Ovary (tissue), 9 donors: ENCODE results near the gene REV1. TPM values are rescaled to one million over a fixed set of nuclear protein-coding genes. Genes with fewer than 3 reads are reported as not detected.

Experiments used
- DNase-seq, 5 donors: peaks; one replicate each; pipeline ENCODE4 v3.0.0-alpha.2; 2019 to 2020
- H3K27ac ChIP-seq, 2 donors: fragments of 200-600 bp; one replicate each; pipeline versions ENCODE4 v1.5.1 to v1.8.0; 2019 to 2022
- H3K27me3 ChIP-seq: fragments of 200-600 bp; one replicate; pipeline ENCODE4 v1.8.0; 2022
- H3K36me3 ChIP-seq: fragments of 200-600 bp; sonication (generic); one replicate; pipeline ENCODE4 v1.5.1; 2019
- H3K4me1 ChIP-seq: one replicate; pipeline ENCODE4 v1.8.1; 2013; ENCODE audit warnings: mild to moderate bottlenecking, moderate library complexity; ENCODE audit not compliant: insufficient read depth
- H3K4me3 ChIP-seq: fragments of 200-600 bp; sonication (generic); one replicate; pipeline ENCODE4 v1.5.1; 2017
- H3K9me3 ChIP-seq, 2 donors: fragments of 200-600 bp in 1 of 2; sonication (generic) in 1 of 2; one replicate each; pipeline versions ENCODE4 v1.5.1 to v1.8.1; 2013 to 2019; ENCODE audit warnings: mild to moderate bottlenecking in 1 of 2, moderate library complexity in 1 of 2
- EP300 ChIP-seq: sonication (generic); formaldehyde crosslinking; IDR thresholded peaks from one replicate; pipeline ENCODE4 v1.6.1; 2017; ENCODE audit warnings: antibody characterized with exemption
- POLR2A ChIP-seq: fragments of 450-650 bp; IDR thresholded peaks from one replicate; pipeline ENCODE4 v1.6.1; 2017; ENCODE audit warnings: antibody characterized with exemption, mild to moderate bottlenecking, moderate library complexity
- WGBS, 3 donors: extraction: QIAGEN DNeasy Blood & Tissue Kit in 1 of 3; methylation state at CpG; one replicate each; pipeline versions ENCODE4 v1.1.5 to v1.1.7; 2013 to 2017; 5-methylcytosine and 5-hydroxymethylcytosine counted together
- intact Hi-C, 4 donors: fragments of 100-400 bp; cut with DNase I; formaldehyde crosslinking; loops; one replicate each; pipeline versions ENCODE4 v1.11.0 to v1.15.1; 2022 to 2023
- polyA plus RNA-seq, 2 donors: library from polyadenylated mRNA; stranded (reverse); fragments of 200-250 nt in 1 of 2; fragments of 350-450 nt in 1 of 2; fragmentation: Illumina TruSeq in 1 of 2; extraction: RNeasy Lipid Tissue Mini Kit (QIAGEN cat#74804) in 1 of 2; gene quantifications; one replicate each; pipeline ENCODE4 v1.2.3, GENCODE V29; 2013 to 2014
- total RNA-seq, 7 donors: library from RNA; depleted of rRNA in 2 of 7; stranded (reverse); fragments of >200 nt in 2 of 7; fragmentation: NEBNext Ultra II Directional in 3 of 7; extraction: Animal tissue kit (Norgen Biotek cat#: 25700) in 3 of 7; gene quantifications; one replicate each; pipeline versions ENCODE4 v1.1.0 to v1.2.4, GENCODE V29; 2016 to 2023
- TF ChIP-seq, protein P1 (sequence below), 3 donors: fragments of 450-650 bp in 2 of 3; fragments of 200-600 bp in 1 of 3; IDR thresholded peaks; one replicate each; pipeline versions ENCODE4 v1.5.1 to v1.8.0; 2016 to 2022; ENCODE audit warnings: antibody characterized with exemption in 3 of 3, mild to moderate bottlenecking in 1 of 3
- donor health status: DM: no; HTN: no; CAD: no; lungs with moderate emphysema.
- donor health status: DM: no; HTN: no; CAD: no.
- donor health status: Bipolar disorder and iron deficiency.
- donor health status: DM: yes; HTN: yes; CAD: no.
- donor health status: DM: no; HTN: no; CAD: no.
- donor health status: DM: yes; HTN: yes; CAD: no.

Gene REV1
- total and polyA plus RNA-seq, 9 donors = 25.4 to 63.3 (median 43.6) TPM

DNA sequence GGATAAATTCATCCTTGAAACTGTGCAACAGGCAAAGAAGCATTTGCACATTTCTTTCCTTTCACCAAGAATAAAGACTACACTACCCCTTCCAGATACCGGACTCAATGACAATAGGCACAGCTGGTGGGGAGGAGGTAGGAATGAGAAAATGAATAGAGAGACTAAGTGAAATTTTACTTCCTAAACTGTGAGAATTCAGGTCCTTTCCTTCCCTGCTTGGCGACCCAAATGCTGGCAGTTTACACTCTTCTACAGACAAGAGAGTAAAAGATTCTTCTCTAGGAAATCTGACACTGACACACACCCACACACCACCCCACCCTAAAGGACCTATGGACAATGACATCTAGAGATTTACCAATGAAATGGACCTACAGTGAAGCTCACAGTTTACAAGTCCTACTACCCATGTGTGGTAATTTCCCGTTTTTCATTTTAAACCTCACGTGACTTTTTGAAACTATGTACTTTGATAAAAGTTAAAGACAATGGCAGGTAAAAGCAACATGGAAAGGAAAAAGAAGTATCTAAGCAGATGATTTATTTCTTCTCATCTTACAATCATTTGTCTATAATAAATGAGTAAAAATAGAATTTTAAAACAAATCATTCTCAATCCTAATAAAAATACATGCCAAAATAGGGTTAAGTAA lies 27.9 kb downstream of the REV1 start:
- no peaks in the 10 kb centered on the region for H3K27me3 ChIP-seq
- intact Hi-C loops = no loop called here
- TF ChIP-seq EP300 (no peak), POLR2A (no peak)
- TF ChIP-seq, protein P1, sequence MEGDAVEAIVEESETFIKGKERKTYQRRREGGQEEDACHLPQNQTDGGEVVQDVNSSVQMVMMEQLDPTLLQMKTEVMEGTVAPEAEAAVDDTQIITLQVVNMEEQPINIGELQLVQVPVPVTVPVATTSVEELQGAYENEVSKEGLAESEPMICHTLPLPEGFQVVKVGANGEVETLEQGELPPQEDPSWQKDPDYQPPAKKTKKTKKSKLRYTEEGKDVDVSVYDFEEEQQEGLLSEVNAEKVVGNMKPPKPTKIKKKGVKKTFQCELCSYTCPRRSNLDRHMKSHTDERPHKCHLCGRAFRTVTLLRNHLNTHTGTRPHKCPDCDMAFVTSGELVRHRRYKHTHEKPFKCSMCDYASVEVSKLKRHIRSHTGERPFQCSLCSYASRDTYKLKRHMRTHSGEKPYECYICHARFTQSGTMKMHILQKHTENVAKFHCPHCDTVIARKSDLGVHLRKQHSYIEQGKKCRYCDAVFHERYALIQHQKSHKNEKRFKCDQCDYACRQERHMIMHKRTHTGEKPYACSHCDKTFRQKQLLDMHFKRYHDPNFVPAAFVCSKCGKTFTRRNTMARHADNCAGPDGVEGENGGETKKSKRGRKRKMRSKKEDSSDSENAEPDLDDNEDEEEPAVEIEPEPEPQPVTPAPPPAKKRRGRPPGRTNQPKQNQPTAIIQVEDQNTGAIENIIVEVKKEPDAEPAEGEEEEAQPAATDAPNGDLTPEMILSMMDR (IDR thresholded peaks at IDR 0.05) = no peak
- H3K4me1 ChIP-seq = no peaks in the 10 kb centered on the region
- H3K27ac ChIP-seq = no peak overlapping the region
- H3K36me3 ChIP-seq = no peaks in the 10 kb centered on the region
- WGBS, 3 donors = 83 to 93% (median 85%) methylated on average over 4 of the region's 4 CpGs
- no peaks in the 10 kb centered on the region for H3K9me3 ChIP-seq
- DNase-seq = no peak
- no peak overlapping the region for H3K4me3 ChIP-seq

DNA sequence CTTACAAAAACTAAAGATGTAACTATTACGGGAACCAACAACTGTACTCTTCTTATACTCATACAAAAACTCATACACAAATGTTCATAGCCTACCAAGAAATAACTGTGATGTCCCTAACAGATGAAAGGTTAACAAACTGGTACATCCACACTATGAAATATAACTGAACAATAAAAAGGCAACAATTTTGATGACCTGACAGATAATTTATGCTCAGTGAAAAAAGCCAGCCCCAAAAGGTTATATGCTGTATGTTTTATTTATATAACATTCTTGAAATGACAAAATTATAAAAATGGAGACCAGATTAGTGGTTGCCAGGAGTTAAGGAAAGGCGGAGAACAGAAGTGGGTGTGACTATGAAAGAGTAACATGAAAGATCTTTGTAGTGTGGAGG lies 31.3 kb downstream of the REV1 start:
- no peaks in the 10 kb centered on the region for H3K27me3 ChIP-seq
- intact Hi-C loops = no loop called here
- H3K27ac ChIP-seq = no peak overlapping the region
- no peak for DNase-seq
- no peaks in the 10 kb centered on the region for H3K4me1 ChIP-seq
- H3K36me3 ChIP-seq = no peaks in the 10 kb centered on the region
- TF ChIP-seq POLR2A (no peak), EP300 (no peak)
- TF ChIP-seq, protein P1 (IDR thresholded peaks at IDR 0.05) = no peak
- WGBS, 3 donors = 61 to 78% (median 75%) methylated on average over 2 of the region's 2 CpGs
- H3K4me3 ChIP-seq = no peak overlapping the region
- no peaks in the 10 kb centered on the region for H3K9me3 ChIP-seq

- intact Hi-C loops = no loop called here
- TF ChIP-seq EP300 (no peak), POLR2A (no peak)
- TF ChIP-seq, protein P1 (IDR thresholded peaks at IDR 0.05) = no peak
- H3K36me3 ChIP-seq = no peaks in the 10 kb centered on the region
- no peaks in the 10 kb centered on the region for H3K27me3 ChIP-seq
- no peak overlapping the region for H3K27ac ChIP-seq
- no peaks in the 10 kb centered on the region for H3K4me1 ChIP-seq
- H3K9me3 ChIP-seq = no peaks in the 10 kb centered on the region
- WGBS, 3 donors = 85 to 88% (median 87%) methylated on average over 4 of the region's 4 CpGs
- DNase-seq = no peak
- H3K4me3 ChIP-seq = no peak overlapping the region
Observed at GRCh38 chr2:99451686-99452085, 38.1 kb downstream of the REV1 start.

- no peaks in the 10 kb centered on the region for H3K4me1 ChIP-seq
- no peaks in the 10 kb centered on the region for H3K27me3 ChIP-seq
- TF ChIP-seq, protein P1 (IDR thresholded peaks at IDR 0.05) = no peak
- TF ChIP-seq POLR2A (no peak), EP300 (no peak)
- DNase-seq = no peak
- no peaks in the 10 kb centered on the region for H3K36me3 ChIP-seq
- H3K4me3 ChIP-seq = no peak overlapping the region
- intact Hi-C loops = no loop called here
- WGBS, 3 donors = 90 to 93% (median 92%) methylated on average over 4 of the region's 4 CpGs
- H3K9me3 ChIP-seq = no peaks in the 10 kb centered on the region
- H3K27ac ChIP-seq = no peak overlapping the region
Observed at GRCh38 chr2:99451280-99451679, 38.5 kb downstream of the REV1 start.
